ENCODE measurements around the gene CDH16. TPM values are rescaled to one million over a fixed set of nuclear protein-coding genes. Genes with fewer than 3 reads are reported as not detected.

Gene CDH16
- total and polyA plus RNA-seq, 5 donors from 2014 or later = not detected

GRCh38 chr16:66886914-66887313 is 31.8 kb downstream of the CDH16 start:
- no peak for ATAC-seq (ENCODE audit: low read depth in 2 of 2)
- Histone ChIP-seq H3K27ac (ENCODE audit: insufficient read depth, low read length, poor library complexity, severe bottlenecking) (no peak overlapping the region), H3K27me3 (ENCODE audit: control insufficient read depth, insufficient read depth, low read length) (no peaks in the 10 kb centered on the region), H3K9me3 (ENCODE audit: control insufficient read depth in 2 of 2, low read length in 2 of 2) (no peaks in the 10 kb centered on the region), H3K36me3 (ENCODE audit: control insufficient read depth, insufficient read depth, low read length) (peaks cover 20% of the 10 kb centered on the region), H3K4me3 (ENCODE audit: low read depth, low read length) (no peak overlapping the region), H3K4me1 (ENCODE audit: control insufficient read depth, insufficient read depth, low read length, poor library complexity, severe bottlenecking) (peaks cover 2% of the 10 kb centered on the region)
- H3K27ac Mint-ChIP-seq = peak overlapping the region in 1 of 3 donors; percentile 32
- peaks cover 9 to 31% (median 17%) of the 10 kb centered on the region in 4 donors for H3K4me1 Mint-ChIP-seq
- no peak for DNase-seq
- H3K27me3 Mint-ChIP-seq = no peaks in the 10 kb centered on the region
- H3K9me3 Mint-ChIP-seq = no peaks in the 10 kb centered on the region
- peaks cover 19% of the 10 kb centered on the region for H3K36me3 Mint-ChIP-seq
- no peak overlapping the region for H3K4me3 Mint-ChIP-seq

- Histone ChIP-seq H3K36me3 (ENCODE audit: control insufficient read depth, insufficient read depth, low read length) (peaks cover 20% of the 10 kb centered on the region), H3K4me3 (ENCODE audit: low read depth, low read length) (no peak overlapping the region), H3K4me1 (ENCODE audit: control insufficient read depth, insufficient read depth, low read length, poor library complexity, severe bottlenecking) (peaks cover 8% of the 10 kb centered on the region), H3K9me3 (ENCODE audit: control insufficient read depth in 2 of 2, low read length in 2 of 2) (no peaks in the 10 kb centered on the region), H3K27ac (ENCODE audit: insufficient read depth, low read length, poor library complexity, severe bottlenecking) (no peak overlapping the region), H3K27me3 (ENCODE audit: control insufficient read depth, insufficient read depth, low read length) (no peaks in the 10 kb centered on the region)
- Mint-ChIP-seq H3K9me3 (no peaks in the 10 kb centered on the region), H3K4me1 (peaks cover 9 to 37% (median 17%) of the 10 kb centered on the region in 4 donors), H3K4me3 (no peak overlapping the region), H3K36me3 (peaks cover 19% of the 10 kb centered on the region), H3K27me3 (no peaks in the 10 kb centered on the region), H3K27ac (no peak overlapping the region)
- ATAC-seq (ENCODE audit: low read depth in 2 of 2) (no peak), DNase-seq (no peak)
These were observed 32.4 kb downstream of the CDH16 start for GRCh38 chr16:66886321-66886720.

GRCh38 chr16:66885491-66885890 is 33.2 kb downstream of the CDH16 start:
- Mint-ChIP-seq H3K27me3 (no peaks in the 10 kb centered on the region), H3K4me3 (peak overlapping the region in 2 of 4 donors; percentile 15 to 61), H3K27ac (no peak overlapping the region), H3K4me1 (peaks cover 9 to 35% (median 18%) of the 10 kb centered on the region in 4 donors), H3K9me3 (no peaks in the 10 kb centered on the region), H3K36me3 (peaks cover 19% of the 10 kb centered on the region)
- Histone ChIP-seq H3K27ac (ENCODE audit: insufficient read depth, low read length, poor library complexity, severe bottlenecking) (no peak overlapping the region), H3K4me1 (ENCODE audit: control insufficient read depth, insufficient read depth, low read length, poor library complexity, severe bottlenecking) (peaks cover 16% of the 10 kb centered on the region), H3K4me3 (ENCODE audit: low read depth, low read length) (no peak overlapping the region), H3K9me3 (ENCODE audit: control insufficient read depth in 2 of 2, low read length in 2 of 2) (no peaks in the 10 kb centered on the region), H3K36me3 (ENCODE audit: control insufficient read depth, insufficient read depth, low read length) (peaks cover 20% of the 10 kb centered on the region), H3K27me3 (ENCODE audit: control insufficient read depth, insufficient read depth, low read length) (no peaks in the 10 kb centered on the region)
- no peak for ATAC-seq (ENCODE audit: low read depth in 2 of 2)
- no peak for DNase-seq

GRCh38 chr16:66882702-66883101 is 36.0 kb downstream of the CDH16 start:
- H3K9me3 ChIP-seq (ENCODE audit: control insufficient read depth in 2 of 2, low read length in 2 of 2) = no peaks in the 10 kb centered on the region
- peak overlapping the region in 2 of 4 donors; percentile 51 to 90 for H3K4me3 Mint-ChIP-seq
- H3K27me3 Mint-ChIP-seq = no peaks in the 10 kb centered on the region
- no peaks in the 10 kb centered on the region for H3K27me3 ChIP-seq (ENCODE audit: control insufficient read depth, insufficient read depth, low read length)
- no peak overlapping the region for H3K4me3 ChIP-seq (ENCODE audit: low read depth, low read length)
- no peak overlapping the region for H3K27ac Mint-ChIP-seq
- peaks cover 20% of the 10 kb centered on the region for H3K36me3 ChIP-seq (ENCODE audit: control insufficient read depth, insufficient read depth, low read length)
- H3K4me1 Mint-ChIP-seq = peaks cover 13 to 44% (median 30%) of the 10 kb centered on the region in 4 donors
- DNase-seq (no peak), ATAC-seq (ENCODE audit: low read depth in 2 of 2) (no peak)
- H3K27ac ChIP-seq (ENCODE audit: insufficient read depth, low read length, poor library complexity, severe bottlenecking) = no peak overlapping the region
- H3K4me1 ChIP-seq (ENCODE audit: control insufficient read depth, insufficient read depth, low read length, poor library complexity, severe bottlenecking) = peaks cover 22% of the 10 kb centered on the region
- H3K36me3 Mint-ChIP-seq = peaks cover 19% of the 10 kb centered on the region
- H3K9me3 Mint-ChIP-seq = no peaks in the 10 kb centered on the region

GRCh38 chr16:66881964-66882508 is 36.6 kb downstream of the CDH16 start:
- ATAC-seq (ENCODE audit: low read depth in 2 of 2) = no peak
- Histone ChIP-seq H3K4me3 (ENCODE audit: low read depth, low read length) (peak overlapping the region; percentile 38), H3K4me1 (ENCODE audit: control insufficient read depth, insufficient read depth, low read length, poor library complexity, severe bottlenecking) (peaks cover 22% of the 10 kb centered on the region), H3K36me3 (ENCODE audit: control insufficient read depth, insufficient read depth, low read length) (peaks cover 20% of the 10 kb centered on the region), H3K27ac (ENCODE audit: insufficient read depth, low read length, poor library complexity, severe bottlenecking) (no peak overlapping the region), H3K27me3 (ENCODE audit: control insufficient read depth, insufficient read depth, low read length) (no peaks in the 10 kb centered on the region), H3K9me3 (ENCODE audit: control insufficient read depth in 2 of 2, low read length in 2 of 2) (no peaks in the 10 kb centered on the region)
- peaks cover 18% of the 10 kb centered on the region for H3K36me3 Mint-ChIP-seq
- peak overlapping the region; percentile 20 to 90 (median 84) for H3K4me3 Mint-ChIP-seq
- DNase-seq = no peak
- H3K27me3 Mint-ChIP-seq = no peaks in the 10 kb centered on the region
- no peaks in the 10 kb centered on the region for H3K9me3 Mint-ChIP-seq
- H3K27ac Mint-ChIP-seq = peak overlapping the region in 1 of 3 donors; percentile 47
- peaks cover 10 to 45% (median 28%) of the 10 kb centered on the region in 4 donors for H3K4me1 Mint-ChIP-seq

- H3K9me3 ChIP-seq (ENCODE audit: control insufficient read depth in 2 of 2, low read length in 2 of 2) = no peaks in the 10 kb centered on the region
- Mint-ChIP-seq H3K9me3 (no peaks in the 10 kb centered on the region), H3K27ac (peak overlapping the region in 1 of 3 donors; percentile 47)
These were observed 37.1 kb downstream of the CDH16 start for GRCh38 chr16:66881560-66881959.

GRCh38 chr16:66881014-66881417 is 37.7 kb downstream of the CDH16 start:
- H3K27ac Mint-ChIP-seq = peak overlapping the region in 1 of 3 donors; percentile 47
- Histone ChIP-seq H3K4me1 (ENCODE audit: control insufficient read depth, insufficient read depth, low read length, poor library complexity, severe bottlenecking) (peaks cover 22% of the 10 kb centered on the region), H3K27ac (ENCODE audit: insufficient read depth, low read length, poor library complexity, severe bottlenecking) (no peak overlapping the region), H3K27me3 (ENCODE audit: control insufficient read depth, insufficient read depth, low read length) (no peaks in the 10 kb centered on the region), H3K4me3 (ENCODE audit: low read depth, low read length) (peak overlapping the region; percentile 55), H3K9me3 (ENCODE audit: control insufficient read depth in 2 of 2, low read length in 2 of 2) (no peaks in the 10 kb centered on the region), H3K36me3 (ENCODE audit: control insufficient read depth, insufficient read depth, low read length) (peaks cover 15% of the 10 kb centered on the region)
- peaks cover 0 to 2% (median 0%) of the 10 kb centered on the region in 7 donors for H3K9me3 Mint-ChIP-seq
- H3K4me1 Mint-ChIP-seq = peaks cover 10 to 38% (median 25%) of the 10 kb centered on the region in 4 donors
- H3K4me3 Mint-ChIP-seq = peak overlapping the region; percentile 68 to 99 (median 94)
- H3K27me3 Mint-ChIP-seq = no peaks in the 10 kb centered on the region
- ATAC-seq (ENCODE audit: low read depth in 2 of 2) = peak in 1 of 2 donors; percentile 6
- no peak for DNase-seq
- peaks cover 12% of the 10 kb centered on the region for H3K36me3 Mint-ChIP-seq

More at GRCh38 chr16:66881560-66881959, 37.1 kb downstream of the CDH16 start:
- peaks cover 10 to 40% (median 25%) of the 10 kb centered on the region in 4 donors for H3K4me1 Mint-ChIP-seq
- no peaks in the 10 kb centered on the region for H3K27me3 Mint-ChIP-seq
- no peak for ATAC-seq (ENCODE audit: low read depth in 2 of 2)
- peaks cover 17% of the 10 kb centered on the region for H3K36me3 ChIP-seq (ENCODE audit: control insufficient read depth, insufficient read depth, low read length)
- peak overlapping the region; percentile 38 for H3K4me3 ChIP-seq (ENCODE audit: low read depth, low read length)
- H3K4me3 Mint-ChIP-seq = peak overlapping the region; percentile 78 to 99 (median 90)
- H3K27ac ChIP-seq (ENCODE audit: insufficient read depth, low read length, poor library complexity, severe bottlenecking) = no peak overlapping the region
- peaks cover 13% of the 10 kb centered on the region for H3K36me3 Mint-ChIP-seq
- H3K4me1 ChIP-seq (ENCODE audit: control insufficient read depth, insufficient read depth, low read length, poor library complexity, severe bottlenecking) = peaks cover 22% of the 10 kb centered on the region
- H3K27me3 ChIP-seq (ENCODE audit: control insufficient read depth, insufficient read depth, low read length) = no peaks in the 10 kb centered on the region
- DNase-seq = no peak
